PC-3 (cell line): Measurements from ENCODE around the gene MARK3. TPM values are rescaled to one million over a fixed set of nuclear protein-coding genes. Genes with fewer than 3 reads are reported as not detected.

Experiments used
- ATAC-seq: fragments of 200-7000 bp; cut with Tn5 transposase; 2 replicates; pipeline ENCODE4 v1.9.1; 2020; ENCODE audit warnings: mild to moderate bottlenecking, moderate library complexity
- BruUV-seq: library from RNA; stranded (reverse); fragments of 400-500 nt; replicated peaks from 2 replicates; lab custom pipeline; 2021; lab: Mats Ljungman, UMichigan
- CTCF ChIA-PET: fragments of 300-600 bp; sonication (Branson Sonifier 250); formaldehyde crosslinking; loops from one replicate; lab custom pipeline; 2022; ENCODE audit warnings: antibody characterized with exemption; lab: Charles Lee
- POLR2A ChIA-PET: fragments of 300-600 bp; sonication (Branson Sonifier 250); formaldehyde crosslinking; loops from one replicate; lab custom pipeline; 2022; ENCODE audit warnings: antibody characterized with exemption; ENCODE audit not compliant: unreplicated experiment; lab: Charles Lee
- DNase-seq: peaks from one replicate; pipeline ENCODE4 v3.0.0-alpha.2; 2015
- H2AFZ ChIP-seq: fragments of 300-600 bp; sonication (generic); 2 replicates; pipeline ENCODE4 v1.6.0; 2016; ENCODE audit warnings: antibody characterized with exemption, low read length
- H3F3A ChIP-seq: fragments of 300-600 bp; sonication (generic); one replicate; pipeline ENCODE4 v1.6.0; 2017; ENCODE audit warnings: antibody characterized with exemption, low read length, control low read depth, mild to moderate bottlenecking; ENCODE audit not compliant: unreplicated experiment
- H3K27ac ChIP-seq: fragments of 300-600 bp; sonication (generic); 2 replicates; pipeline ENCODE4 v1.5.1; 2016; ENCODE audit warnings: mild to moderate bottlenecking, low read length
- H3K27me3 ChIP-seq: fragments of 300-600 bp; sonication (generic); 2 replicates; pipeline ENCODE4 v1.6.1; 2016; ENCODE audit warnings: low read length, mixed read lengths
- H3K36me3 ChIP-seq: fragments of 300-600 bp; sonication (generic); 2 replicates; pipeline ENCODE4 v1.6.1; 2016; ENCODE audit warnings: low read depth, mixed run types, low read length, mixed read lengths
- H3K4me1 ChIP-seq: fragments of 300-600 bp; sonication (generic); 2 replicates; pipeline ENCODE4 v1.5.1; 2016; ENCODE audit warnings: low read length; ENCODE audit not compliant: insufficient read depth
- H3K4me2 ChIP-seq: fragments of 300-600 bp; sonication (generic); 2 replicates; pipeline ENCODE4 v1.6.0; 2016; ENCODE audit warnings: low read length
- H3K4me3 ChIP-seq: fragments of 300-600 bp; sonication (generic); 2 replicates; pipeline ENCODE4 v1.5.1; 2016; ENCODE audit warnings: mild to moderate bottlenecking, low read length, mixed read lengths
- H3K79me2 ChIP-seq: fragments of 300-600 bp; sonication (generic); 2 replicates; pipeline ENCODE4 v1.6.1; 2017; ENCODE audit warnings: low read length, mixed read lengths
- H3K9ac ChIP-seq: fragments of 300-600 bp; sonication (generic); 2 replicates; pipeline ENCODE4 v1.6.0; 2016; ENCODE audit warnings: mild to moderate bottlenecking, low read length
- H3K9me2 ChIP-seq: fragments of 300-600 bp; sonication (generic); replicated peaks from 2 replicates; pipeline ENCODE4 v1.6.1; 2016; ENCODE audit warnings: mixed run types, low read length, mixed read lengths
- H3K9me3 ChIP-seq: fragments of 300-600 bp; sonication (generic); 2 replicates; pipeline ENCODE4 v1.6.1; 2016; ENCODE audit warnings: low read length, mixed read lengths
- H4K20me1 ChIP-seq: fragments of 300-600 bp; sonication (generic); 2 replicates; pipeline ENCODE4 v1.6.1; 2016; ENCODE audit warnings: low read length, mixed read lengths
- CTCF ChIP-seq: fragments of 300-600 bp; sonication (generic); conservative IDR thresholded peaks from 2 replicates; pipeline ENCODE4 v1.5.1; 2017; ENCODE audit warnings: antibody characterized with exemption, low read depth, mild to moderate bottlenecking, low read length
- EZH2 ChIP-seq: fragments of 300-600 bp; sonication (generic); IDR thresholded peaks from one replicate; pipeline ENCODE4 v1.6.1; 2017; ENCODE audit warnings: antibody characterized with exemption, mild to moderate bottlenecking, low read length; ENCODE audit not compliant: unreplicated experiment
- EZH2phosphoT487 ChIP-seq: fragments of 300-600 bp; sonication (generic); IDR thresholded peaks from 2 replicates; pipeline ENCODE4 v1.6.1; 2018; ENCODE audit warnings: mild to moderate bottlenecking, antibody characterized with exemption, low read length, borderline replicate concordance
- intact Hi-C: fragments of 100-400 bp; cut with micrococcal nuclease; formaldehyde crosslinking; loops from 2 replicates; pipeline ENCODE4 v1.9.0; 2023
- total RNA-seq: library from RNA; depleted of rRNA; stranded (reverse); fragments of >200 nt; gene quantifications from 2 replicates; pipeline ENCODE4 v1.2.3, GENCODE V29; 2014

Gene MARK3
- total RNA-seq, 1 experiment from 2014 or later: 69.9 TPM

GRCh38 chr14:103533999-103534575, 148.9 kb downstream of the MARK3 start:
- Histone ChIP-seq H3K4me2 (no peak overlapping the region), H3K4me3 (no peak overlapping the region), H3K27me3 (no peaks in the 10 kb centered on the region), H3F3A (no peaks in the 10 kb centered on the region), H3K27ac (no peak overlapping the region), H3K79me2 (peaks cover 35% of the 10 kb centered on the region), H3K9me2 (no peaks in the 10 kb centered on the region), H4K20me1 (peaks cover 8% of the 10 kb centered on the region; the same call in 1 of the 2 replicates), H2AFZ (no peak overlapping the region), H3K36me3 (peaks cover 4% of the 10 kb centered on the region; the same call in 1 of the 2 replicates), H3K9me3 (no peaks in the 10 kb centered on the region), H3K9ac (no peak overlapping the region), H3K4me1 (peaks cover 18% of the 10 kb centered on the region)
- intact Hi-C loops: no loop called here
- TF ChIP-seq EZH2phosphoT487: no peak
- TF ChIP-seq CTCF: no peak
- TF ChIP-seq EZH2: no peak
- BruUV-seq: no TSS peak
- ATAC-seq: no peak
- DNase-seq: no peak
- ChIA-PET CTCF (interaction anchor here (0.6 kb wide), 1 partner anchor 1053 kb away, joined by 3 read pairs; no protein-coding TSS in a partner anchor), POLR2A (no interaction called here)

- DNase-seq (no peak), ATAC-seq (no peak)
- Histone ChIP-seq H3K9ac (no peak overlapping the region), H3K9me2 (no peaks in the 10 kb centered on the region), H4K20me1 (peaks cover 8% of the 10 kb centered on the region; the same call in 1 of the 2 replicates), H3K4me3 (no peak overlapping the region), H3K27ac (no peak overlapping the region), H2AFZ (no peak overlapping the region), H3K27me3 (no peaks in the 10 kb centered on the region), H3F3A (no peaks in the 10 kb centered on the region), H3K79me2 (peaks cover 29% of the 10 kb centered on the region), H3K9me3 (no peaks in the 10 kb centered on the region), H3K4me2 (no peak overlapping the region), H3K36me3 (peaks cover 4% of the 10 kb centered on the region; the same call in 1 of the 2 replicates), H3K4me1 (peaks cover 23% of the 10 kb centered on the region)
- intact Hi-C loops: no loop called here
- TF ChIP-seq EZH2phosphoT487 (no peak), EZH2 (no peak)
- BruUV-seq: no TSS peak
- ChIA-PET POLR2A (no interaction called here), CTCF (interaction anchor here (0.6 kb wide), 1 partner anchor 1053 kb away, joined by 3 read pairs; no protein-coding TSS in a partner anchor)
Measured at GRCh38 chr14:103534576-103535061, 149.4 kb downstream of the MARK3 start.

GRCh38 chr14:103535081-103535890, 150.1 kb downstream of the MARK3 start:
- TSS peak; percentile 6 for BruUV-seq
- ChIA-PET POLR2A (no interaction called here), CTCF (no interaction called here)
- Histone ChIP-seq H3K9ac (no peak overlapping the region), H3K27ac (no peak overlapping the region), H2AFZ (no peak overlapping the region), H3K4me3 (no peak overlapping the region), H3K4me1 (peaks cover 23% of the 10 kb centered on the region), H3K27me3 (no peaks in the 10 kb centered on the region), H3K36me3 (peaks cover 4% of the 10 kb centered on the region; the same call in 1 of the 2 replicates), H3K9me2 (no peaks in the 10 kb centered on the region), H3F3A (no peaks in the 10 kb centered on the region), H3K9me3 (no peaks in the 10 kb centered on the region), H3K79me2 (peaks cover 23% of the 10 kb centered on the region), H4K20me1 (peaks cover 8% of the 10 kb centered on the region; the same call in 1 of the 2 replicates), H3K4me2 (no peak overlapping the region)
- no peak for TF ChIP-seq EZH2
- TF ChIP-seq CTCF: no peak
- no peak for TF ChIP-seq EZH2phosphoT487
- DNase-seq (no peak), ATAC-seq (no peak)
- intact Hi-C loops: no loop called here
